GM18951 (cell line): ENCODE results near the gene FXYD3.

Source experiments
- POLR2A ChIP-seq: IDR thresholded peaks from 4 replicates; pipeline ENCODE4 v1.6.1; 2011; ENCODE audit warnings: mild to moderate bottlenecking; ENCODE audit not compliant: insufficient read length, insufficient read depth; ENCODE audit errors: extremely low read depth
- in situ Hi-C: fragments of 300-500 bp; cut with MboI; formaldehyde crosslinking; loops from one replicate; pipeline ENCODE4 v1.12.0; 2022; ENCODE audit warnings: low sequenced_read_pairs, mixed read lengths, inconsistent platforms; ENCODE audit not compliant: unreplicated experiment

Gene FXYD3

DNA sequence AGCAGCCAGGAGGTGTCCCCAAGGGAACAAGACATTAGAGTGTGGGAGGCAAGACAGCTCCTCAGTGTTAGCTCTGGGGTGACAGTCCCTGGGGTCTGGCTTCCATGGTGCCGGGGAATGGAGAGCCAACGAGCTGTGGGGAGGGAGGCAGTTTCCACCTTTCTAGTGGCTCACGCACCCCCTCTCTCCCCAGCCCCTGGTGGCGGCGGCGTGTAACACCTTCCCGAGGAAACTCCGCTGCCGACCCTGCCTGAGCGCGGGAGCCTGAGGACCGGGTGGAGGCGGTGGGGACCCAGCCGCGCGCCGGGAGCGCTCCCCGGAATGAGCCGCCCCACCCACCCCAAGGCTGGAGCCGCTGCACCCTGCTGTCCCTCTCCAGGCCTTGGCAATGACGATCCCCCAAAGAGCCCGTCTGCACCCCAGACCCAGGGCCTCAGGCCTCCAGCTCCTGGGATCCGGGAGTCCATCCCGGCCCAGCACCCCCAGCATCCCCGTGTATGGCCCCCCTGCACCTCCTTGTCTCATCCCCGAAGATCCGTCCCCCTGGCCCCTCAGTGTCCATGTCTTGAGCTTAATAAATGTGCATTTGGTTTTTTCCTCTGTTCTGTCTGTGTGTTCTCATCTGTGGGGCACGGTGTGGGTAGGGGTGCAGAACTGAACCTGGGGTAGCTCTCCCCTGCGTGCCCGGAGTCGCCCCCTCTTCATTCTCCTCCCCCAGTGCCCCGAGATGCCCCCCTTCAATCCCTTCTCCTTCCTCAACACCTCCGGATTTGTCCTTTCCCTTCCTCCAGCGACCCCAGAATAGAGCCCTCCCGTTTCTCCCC lies 38.3 kb downstream of the FXYD3 start:
- peak; percentile 33 for TF ChIP-seq POLR2A
- in situ Hi-C loops, result no loop called here

DNA sequence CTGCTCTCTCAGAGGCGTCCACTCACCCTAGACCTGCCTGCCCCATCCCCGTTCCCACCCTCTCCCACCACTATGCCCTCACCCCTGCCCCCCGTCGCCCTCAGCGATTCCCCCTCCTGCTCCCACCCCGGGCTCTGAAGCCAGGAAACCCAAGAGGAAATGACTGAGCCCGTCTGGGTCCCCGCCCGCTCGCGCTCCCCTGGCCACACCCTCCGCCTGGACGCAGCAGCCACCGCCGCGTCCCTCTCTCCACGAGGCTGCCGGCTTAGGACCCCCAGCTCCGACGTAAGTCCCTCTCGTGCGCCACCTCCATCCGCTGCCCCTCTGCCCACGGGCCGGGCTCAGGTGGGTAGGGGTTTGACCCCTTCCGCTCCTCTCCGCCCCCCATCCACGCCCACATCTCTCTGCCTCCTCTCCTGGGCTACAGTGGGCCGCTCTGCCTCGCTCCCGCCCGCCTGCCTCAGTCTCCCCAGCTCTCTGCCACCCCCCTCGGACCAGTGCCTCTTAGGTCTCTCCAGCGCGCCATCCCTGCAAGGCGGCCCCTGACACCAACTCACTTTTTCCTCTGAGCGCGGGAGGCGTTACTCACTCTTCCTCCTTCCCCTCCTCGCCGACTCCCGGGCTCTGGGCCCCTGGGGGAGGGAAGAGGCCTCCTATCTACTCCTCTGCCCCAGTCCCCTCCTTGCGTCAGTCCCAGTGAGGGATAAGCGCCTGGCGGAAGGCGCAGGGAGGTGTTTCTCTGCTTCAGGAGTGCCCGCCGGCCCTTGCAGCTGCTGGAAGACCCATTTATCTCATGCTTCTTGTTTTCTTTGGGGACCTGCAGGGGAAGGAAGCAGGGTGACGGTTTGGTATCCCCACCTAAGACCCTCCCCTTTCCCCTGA lies 39.1 kb downstream of the FXYD3 start, which contains the start of gene FXYD5:
FXYD5 (plus strand) TSS at position 211 of the 882 bp plus-strand sequence. CDS start 816 bp downstream, outside the sequence.
- peak; percentile 61 for TF ChIP-seq POLR2A
- in situ Hi-C loops, result no loop called here

DNA sequence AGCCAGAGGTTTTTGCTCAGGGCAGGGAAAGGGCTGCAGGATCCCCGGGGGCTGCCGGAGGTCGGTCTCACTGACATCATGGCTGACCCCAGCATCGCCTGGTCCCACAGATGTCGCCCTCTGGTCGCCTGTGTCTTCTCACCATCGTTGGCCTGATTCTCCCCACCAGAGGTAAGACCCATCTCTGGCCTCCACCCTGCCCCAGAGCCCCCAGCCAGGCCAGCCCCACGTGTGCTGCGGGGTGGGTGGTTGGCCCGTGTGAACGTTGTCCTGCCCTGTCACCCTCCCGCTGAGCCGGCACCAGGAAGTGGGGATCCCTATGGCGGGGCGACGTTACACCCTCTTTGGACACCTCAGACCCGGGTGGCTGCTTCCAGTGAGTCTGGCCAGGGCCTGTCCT lies 39.8 kb downstream of the FXYD3 start:
- in situ Hi-C loops, result no loop called here
- no peak for TF ChIP-seq POLR2A

DNA sequence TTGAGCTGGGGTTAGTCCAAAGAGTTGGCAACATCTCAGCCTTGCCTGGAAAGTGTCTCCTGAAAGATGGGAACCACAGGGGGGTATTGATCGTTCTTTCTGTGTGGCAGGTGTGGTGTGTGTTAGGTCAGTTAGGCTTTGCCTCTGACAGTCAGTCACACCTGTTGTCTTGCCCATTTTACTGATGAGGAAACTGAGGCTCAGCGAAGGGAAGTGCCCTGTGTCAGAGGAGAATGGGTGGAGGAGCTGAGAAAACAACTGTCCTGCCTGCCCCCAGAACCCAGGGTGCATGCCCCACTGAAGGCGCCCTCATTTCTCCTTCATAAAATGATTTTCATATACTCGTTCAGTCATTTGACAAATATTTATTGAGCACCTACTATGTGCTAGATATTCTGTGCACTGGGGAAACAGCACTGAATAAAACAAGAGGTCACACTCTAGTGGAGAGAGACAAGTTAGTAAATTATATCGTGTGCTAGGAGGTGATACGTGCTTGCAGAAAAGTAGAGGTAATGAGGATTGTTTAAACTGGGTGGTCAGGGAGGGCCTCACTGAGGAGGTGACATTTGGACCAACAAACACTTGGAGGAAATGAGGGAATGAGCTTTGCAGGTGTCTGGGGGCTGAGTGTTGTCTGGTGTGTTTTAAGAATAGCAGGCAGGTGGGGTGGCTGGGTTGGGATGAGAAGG lies 40.5 kb downstream of the FXYD3 start:
- TF ChIP-seq POLR2A, result no peak
- in situ Hi-C loops, result no loop called here

DNA sequence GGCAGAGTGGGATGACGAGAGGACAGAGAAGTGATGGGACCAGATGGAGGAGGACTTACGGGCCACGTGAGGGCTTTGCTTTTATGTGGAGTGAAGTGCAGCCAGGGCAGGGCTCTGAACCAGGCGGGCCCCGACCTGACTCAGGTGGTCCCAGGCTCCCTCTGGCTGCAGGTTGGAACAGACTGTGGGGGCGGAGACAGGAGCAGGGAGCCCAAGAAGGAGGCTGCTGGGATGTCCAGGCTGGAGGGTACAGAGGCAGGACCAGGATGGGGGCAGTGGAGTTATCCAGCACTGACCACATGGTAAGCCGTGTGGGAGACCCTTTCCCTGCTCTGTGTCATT lies 41.0 kb downstream of the FXYD3 start:
- TF ChIP-seq POLR2A, result no peak
- in situ Hi-C loops, result no loop called here

DNA sequence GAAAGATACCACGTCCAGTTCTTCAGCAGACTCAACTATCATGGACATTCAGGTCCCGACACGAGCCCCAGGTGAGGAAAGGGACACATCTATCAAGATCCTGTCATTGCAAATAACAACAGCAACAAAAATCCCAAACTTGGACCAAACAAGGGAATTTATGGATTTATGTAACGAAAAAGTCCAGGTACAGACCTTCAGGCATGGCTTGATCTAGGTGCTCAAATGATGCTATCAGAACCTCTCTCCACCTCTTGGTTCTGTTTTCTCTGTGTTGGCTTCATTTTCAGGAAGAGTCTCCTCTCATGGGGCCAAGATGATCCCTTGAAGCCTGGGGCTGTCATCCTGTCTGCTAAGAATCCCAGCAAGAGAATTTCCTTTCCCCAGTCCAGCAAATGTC lies 41.8 kb downstream of the FXYD3 start:
- no peak for TF ChIP-seq POLR2A
- in situ Hi-C loops, result no loop called here

DNA sequence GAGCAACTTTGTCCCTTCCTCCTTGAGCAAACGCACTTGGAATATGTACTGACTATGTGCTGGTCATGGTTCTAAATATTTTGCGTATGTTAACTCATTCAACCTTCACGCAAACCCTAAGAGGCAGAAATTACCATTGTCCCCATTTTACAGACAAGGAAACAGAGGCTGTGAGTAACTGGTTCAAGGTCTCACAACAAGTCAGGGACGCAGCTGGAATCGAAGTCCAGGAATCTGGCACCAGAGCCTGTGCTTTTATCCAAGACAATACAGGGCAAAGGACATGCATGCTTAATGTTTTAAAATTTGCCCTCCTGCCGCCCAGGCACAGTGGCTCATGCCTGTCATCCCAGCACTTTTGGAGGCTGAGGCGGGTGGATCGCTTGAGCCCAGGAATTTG lies 44.0 kb downstream of the FXYD3 start:
- in situ Hi-C loops, result no loop called here
- no peak for TF ChIP-seq POLR2A

DNA sequence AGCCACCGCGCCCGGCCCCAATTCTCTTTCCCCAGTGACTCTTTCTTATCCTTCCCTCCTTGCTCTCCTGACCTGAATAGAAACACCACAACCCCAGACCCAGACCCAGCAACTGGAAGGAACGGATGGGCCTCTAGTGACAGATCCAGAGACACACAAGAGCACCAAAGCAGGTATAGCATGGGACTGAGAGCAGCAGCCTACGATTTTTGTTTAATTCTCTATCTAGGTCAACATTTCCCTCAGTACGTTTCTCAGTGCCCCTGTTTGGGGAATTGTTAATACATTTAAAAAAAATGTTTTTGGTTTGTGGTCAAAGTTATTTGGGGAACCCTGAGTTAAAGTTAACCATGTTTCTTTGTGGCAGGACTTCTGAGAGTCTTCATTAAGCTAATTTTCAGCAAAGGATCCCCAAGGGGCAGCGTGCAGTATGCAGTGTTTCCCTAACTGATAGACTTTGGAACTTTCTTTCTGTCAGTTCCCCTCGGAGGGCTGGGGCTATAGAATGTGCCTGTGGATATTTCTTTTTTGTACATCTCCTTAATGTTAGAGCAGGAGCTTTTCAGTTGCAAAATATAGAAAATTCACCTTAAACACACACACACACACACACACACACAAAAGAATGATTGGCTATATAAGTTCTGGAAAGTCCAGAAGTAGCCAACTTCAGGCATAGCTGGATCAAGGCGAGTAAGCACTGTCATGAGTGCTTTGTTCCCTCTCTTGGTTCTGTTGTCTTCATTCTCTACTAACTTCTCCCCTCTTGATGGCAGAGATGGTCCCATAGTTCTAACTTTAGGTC lies 45.2 kb downstream of the FXYD3 start:
- in situ Hi-C loops, result no loop called here
- no peak for TF ChIP-seq POLR2A

DNA sequence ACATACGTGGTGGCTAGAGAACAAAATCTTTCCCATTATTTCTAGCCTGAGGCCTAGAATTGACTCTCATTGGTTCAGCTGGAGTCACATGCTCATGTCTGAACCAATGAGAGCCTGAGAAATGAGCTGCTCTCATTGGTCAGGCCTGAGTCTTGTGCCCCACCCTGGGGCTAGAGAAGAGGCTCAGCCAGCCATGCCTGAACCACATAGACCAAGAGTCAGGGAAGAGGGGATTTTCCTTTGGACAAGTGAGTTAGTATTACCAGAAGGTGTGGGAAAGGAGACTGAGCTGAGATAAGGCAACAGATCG lies 45.8 kb downstream of the FXYD3 start:
- TF ChIP-seq POLR2A, result no peak
- in situ Hi-C loops, result no loop called here

DNA sequence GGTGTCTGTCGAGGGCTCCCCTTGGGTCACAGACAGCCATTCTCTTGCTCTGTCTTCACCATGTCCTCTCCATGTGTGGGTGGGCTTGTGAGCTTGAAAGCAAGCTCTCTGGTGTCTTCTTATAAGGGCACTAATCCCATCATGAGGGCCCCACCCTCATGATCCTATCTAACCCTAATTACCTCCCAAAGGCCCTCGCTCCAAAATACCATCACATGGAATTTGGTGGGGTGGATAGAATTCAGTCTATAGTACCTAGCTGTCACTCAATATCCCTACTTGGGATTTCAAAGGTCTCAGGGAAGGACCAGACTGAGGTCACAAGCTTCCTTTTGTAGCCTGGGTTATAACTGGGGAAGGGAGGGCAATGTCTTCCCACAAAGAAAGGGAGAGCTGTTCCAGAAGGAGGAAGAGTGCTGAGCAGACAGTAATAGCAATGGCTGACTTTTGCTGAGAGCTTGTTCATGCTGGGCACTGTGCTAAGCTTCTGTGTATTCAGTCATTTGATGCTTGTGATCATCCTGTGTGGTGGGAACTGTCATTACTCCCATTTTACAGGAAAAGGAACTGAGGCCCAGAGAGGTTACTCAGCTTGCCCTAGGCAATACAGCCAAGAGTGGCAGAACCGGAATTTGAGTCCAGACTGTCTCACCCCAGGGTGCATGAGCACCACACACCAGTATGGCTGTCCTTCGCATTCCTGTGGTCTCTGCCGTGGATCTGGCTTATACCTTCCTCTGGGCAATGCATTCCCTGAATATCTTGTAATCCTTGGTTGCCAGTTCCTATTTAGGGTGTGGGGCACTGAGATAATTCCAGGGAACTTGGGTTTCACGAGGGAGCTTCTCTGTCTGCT lies 47.1 kb downstream of the FXYD3 start:
- TF ChIP-seq POLR2A, result no peak
- in situ Hi-C loops, result no loop called here

DNA sequence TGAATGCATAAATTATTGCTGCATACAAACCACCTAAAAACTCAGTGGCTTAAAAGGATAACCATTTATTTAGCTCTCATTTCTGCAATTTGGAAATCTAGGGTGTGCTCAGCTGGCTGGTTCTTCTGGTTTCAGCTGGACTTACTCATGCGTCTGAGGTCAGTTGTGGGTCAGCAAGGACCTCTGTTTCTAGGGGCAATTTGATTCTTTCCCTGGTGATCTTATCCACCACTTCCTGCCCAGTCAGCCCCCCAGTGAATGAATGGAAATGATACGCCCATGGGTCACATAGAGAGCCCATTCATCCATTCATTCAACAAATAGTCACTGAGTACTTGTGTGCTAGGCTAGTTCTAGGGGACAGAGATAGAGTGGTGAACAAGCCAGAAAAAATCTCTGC lies 48.8 kb downstream of the FXYD3 start:
- in situ Hi-C loops, result no loop called here
- no peak for TF ChIP-seq POLR2A

DNA sequence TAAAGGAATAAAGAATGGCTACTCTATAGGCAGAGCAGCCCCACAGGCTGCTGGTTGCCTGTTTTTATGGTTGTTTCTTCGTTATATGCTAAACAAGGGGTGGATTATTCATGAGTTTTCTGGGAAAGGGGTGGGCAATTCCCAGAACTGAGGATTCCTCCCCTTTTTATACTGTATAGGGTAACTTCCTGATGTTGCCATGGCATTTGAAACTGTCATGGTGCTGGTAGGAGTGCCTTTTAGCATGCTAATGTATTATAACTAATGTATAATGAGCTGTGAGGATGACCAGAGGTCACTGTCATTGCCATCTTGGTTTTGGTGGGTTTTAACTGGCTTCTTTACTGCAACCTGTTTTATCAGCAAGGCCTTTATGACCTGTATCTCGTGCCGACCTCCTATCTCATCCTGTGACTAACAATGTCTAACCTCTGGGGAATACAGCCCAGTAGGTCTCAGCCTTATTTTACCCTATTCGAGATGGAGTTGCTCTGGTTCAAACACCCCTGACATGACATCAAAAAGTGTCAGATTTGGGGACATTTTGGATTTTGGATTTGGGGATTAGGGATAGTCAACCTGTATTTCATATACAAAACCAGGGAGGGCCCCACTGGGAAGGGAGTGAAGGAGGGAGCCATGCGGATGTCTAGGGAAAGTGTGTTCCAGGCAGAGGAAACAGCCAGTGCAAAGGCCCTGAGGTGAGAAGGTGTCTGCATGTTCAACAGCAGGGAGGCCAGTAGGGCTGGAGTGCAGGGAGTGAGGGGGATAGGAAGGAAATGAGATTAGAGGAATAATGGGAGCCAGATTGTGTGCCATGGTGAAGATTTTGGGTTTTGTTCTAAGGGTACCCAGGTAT lies 49.8 kb downstream of the FXYD3 start:
- in situ Hi-C loops, result no loop called here
- no peak for TF ChIP-seq POLR2A
